SK-N-SH treated with all-trans-retinoic acid at 6 μM for 48 hours (cell line): ENCODE measurements around the gene ALX3.

Experiments used
- ATAC-seq: fragments of 200-7000 bp; cut with Tn5 transposase; 3 replicates; pipeline ENCODE4 v1.9.1; 2020; ENCODE audit warnings: mild to moderate bottlenecking, moderate library complexity
- ARNTL ChIP-seq: fragments of 450-650 bp; formaldehyde crosslinking; IDR thresholded peaks from 2 replicates; pipeline ENCODE4 v1.5.0; 2020; ENCODE audit warnings: low read depth, mild to moderate bottlenecking, moderate library complexity, borderline replicate concordance
- BACH2 ChIP-seq: fragments of 250-450 bp; sonication (Bioruptor Pico); IDR thresholded peaks from 2 replicates; pipeline ENCODE4 v1.9.0; 2021; ENCODE audit warnings: mild to moderate bottlenecking, borderline replicate concordance
- CSRNP3 ChIP-seq: fragments of 250-450 bp; sonication (Bioruptor Pico); IDR thresholded peaks from 2 replicates; pipeline ENCODE4 v1.5.1; 2021; ENCODE audit warnings: mild to moderate bottlenecking, moderate library complexity
- ESRRG ChIP-seq: fragments of 250-450 bp; sonication (Bioruptor Pico); IDR thresholded peaks from 2 replicates; pipeline ENCODE4 v1.6.1; 2021; ENCODE audit warnings: mild to moderate bottlenecking
- ISL1 ChIP-seq: fragments of 250-450 bp; sonication (Bioruptor Pico); IDR thresholded peaks from 2 replicates; pipeline ENCODE4 v2.1.2; 2022; ENCODE audit warnings: mild to moderate bottlenecking, moderate library complexity
- OSR1 ChIP-seq: fragments of 250-450 bp; sonication (Bioruptor Pico); IDR thresholded peaks from 2 replicates; pipeline ENCODE4 v1.8.0; 2022; ENCODE audit warnings: moderate library complexity, mild to moderate bottlenecking, inconsistent platforms
- POU6F1 ChIP-seq: fragments of 250-450 bp; sonication (Bioruptor Pico); IDR thresholded peaks from 2 replicates; pipeline ENCODE4 v1.8.0; 2021; ENCODE audit warnings: low read depth, mild to moderate bottlenecking, moderate library complexity, borderline replicate concordance
- RARB ChIP-seq: fragments of 250-450 bp; sonication (Bioruptor Pico); IDR thresholded peaks from 2 replicates; pipeline ENCODE4 v1.8.0; 2021; ENCODE audit warnings: mild to moderate bottlenecking, moderate library complexity
- TOX ChIP-seq: fragments of 250-450 bp; sonication (Bioruptor Pico); IDR thresholded peaks from 2 replicates; pipeline ENCODE4 v1.8.0; 2021; ENCODE audit warnings: mild to moderate bottlenecking, moderate library complexity, borderline replicate concordance
- ZC3H10 ChIP-seq: fragments of 250-450 bp; sonication (Bioruptor Pico); IDR thresholded peaks from 2 replicates; pipeline ENCODE4 v1.5.1; 2021; ENCODE audit warnings: mild to moderate bottlenecking, moderate library complexity
- ZFP3 ChIP-seq: fragments of 250-450 bp; sonication (Bioruptor Pico); IDR thresholded peaks from 2 replicates; pipeline ENCODE4 v1.5.0; 2020; ENCODE audit warnings: mild to moderate bottlenecking, moderate library complexity
- ZFP30 ChIP-seq: fragments of 450-650 bp; formaldehyde crosslinking; IDR thresholded peaks from 2 replicates; pipeline ENCODE4 v1.5.0; 2022; ENCODE audit warnings: mild to moderate bottlenecking, moderate library complexity
- ZNF70 ChIP-seq: fragments of 450-650 bp; formaldehyde crosslinking; IDR thresholded peaks from 2 replicates; pipeline ENCODE4 v1.5.0; 2020; ENCODE audit warnings: mild to moderate bottlenecking, moderate library complexity
- ZNF8 ChIP-seq: fragments of 450-650 bp; formaldehyde crosslinking; IDR thresholded peaks from 2 replicates; pipeline ENCODE4 v1.5.0; 2020; ENCODE audit warnings: mild to moderate bottlenecking, moderate library complexity
- TF ChIP-seq, protein P1 (sequence below): fragments of 250-450 bp; sonication (Bioruptor Pico); IDR thresholded peaks from 2 replicates; pipeline ENCODE4 v1.5.0; 2020; ENCODE audit warnings: mild to moderate bottlenecking, moderate library complexity
- TF ChIP-seq, protein P2 (sequence below): fragments of 250-450 bp; sonication (Bioruptor Pico); IDR thresholded peaks from 2 replicates; pipeline ENCODE4 v1.8.0; 2020; ENCODE audit warnings: mild to moderate bottlenecking, moderate library complexity, borderline replicate concordance

ALX3 gene

DNA sequence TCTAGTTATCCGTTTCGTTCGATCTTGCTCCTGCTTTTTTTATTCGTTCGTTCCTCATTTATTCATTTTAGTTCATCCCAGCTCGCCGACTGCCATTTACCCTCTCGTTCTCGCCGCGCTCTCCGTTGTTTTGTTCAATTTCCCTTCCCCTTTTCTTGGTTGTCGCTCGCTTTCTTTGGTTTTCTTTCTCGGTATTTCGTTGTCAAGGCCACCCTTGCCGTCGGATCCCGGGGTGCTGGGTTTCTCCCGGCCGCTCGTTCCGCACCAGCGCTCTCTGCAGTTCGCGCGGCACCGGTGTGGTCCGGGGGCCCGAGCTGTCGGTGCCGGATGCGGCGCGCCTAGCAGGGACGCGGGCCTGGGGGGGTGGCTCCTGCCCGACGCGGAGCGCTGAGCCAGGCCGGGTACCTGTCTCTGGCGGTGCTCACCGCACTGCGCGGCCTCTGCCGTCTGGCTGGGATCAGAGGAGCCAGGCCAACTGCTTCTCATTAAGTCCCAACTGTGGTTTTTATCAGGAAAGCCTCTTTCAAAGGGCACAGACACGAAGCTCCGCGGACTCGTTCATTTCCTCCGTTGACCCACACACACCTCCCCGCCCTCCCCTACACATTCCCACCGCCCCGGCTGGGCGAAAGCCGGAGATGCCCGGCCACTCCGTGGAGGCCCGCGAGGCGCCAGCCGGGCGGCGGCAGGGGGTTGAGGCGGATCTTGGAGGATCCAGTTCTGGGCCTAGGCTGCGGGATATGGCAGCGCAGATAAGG, 1.6 kb downstream of the ALX3 start (continued):
- no peak for TF ChIP-seq CSRNP3 (CRISPR knock-in tag)

DNA sequence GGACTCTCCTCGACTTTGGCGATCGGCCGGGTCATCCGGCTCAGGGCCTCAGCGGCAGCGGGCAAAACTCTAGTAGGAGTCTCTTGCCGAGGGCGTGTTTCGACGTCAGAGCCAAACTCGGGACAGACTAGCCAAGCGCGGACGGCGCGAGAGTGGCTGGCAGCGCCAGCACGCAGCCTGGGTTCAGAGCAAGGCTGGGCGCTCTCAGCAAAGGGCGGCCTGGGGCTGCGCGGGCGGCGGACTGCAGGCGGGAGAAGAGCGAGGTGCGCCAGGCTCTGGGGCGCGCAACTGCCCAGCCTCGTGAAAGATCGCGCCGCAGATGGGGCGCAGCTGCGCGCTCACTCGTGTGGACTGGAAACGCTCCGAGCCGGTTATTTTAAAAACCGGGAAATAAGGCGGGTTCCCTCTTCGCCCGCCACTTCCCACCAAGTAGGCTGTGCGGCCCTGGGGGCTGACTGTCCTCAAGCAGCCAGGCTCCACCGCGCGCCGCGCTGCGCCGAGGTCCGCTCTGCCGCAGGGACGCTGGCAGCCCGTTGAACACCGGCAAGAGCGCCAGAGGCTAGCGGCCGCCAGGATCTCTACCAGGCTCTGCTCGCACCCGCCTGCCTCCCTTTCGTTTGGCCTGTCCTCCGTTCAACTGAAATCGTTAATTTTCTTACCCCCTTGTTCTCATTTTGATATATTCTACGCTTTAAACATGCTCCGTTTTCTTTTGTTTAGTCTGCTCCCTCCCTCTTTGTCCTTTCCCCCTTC, 2.4 kb downstream of the ALX3 start:
- ATAC-seq, result no peak
- TF ChIP-seq, protein P1, sequence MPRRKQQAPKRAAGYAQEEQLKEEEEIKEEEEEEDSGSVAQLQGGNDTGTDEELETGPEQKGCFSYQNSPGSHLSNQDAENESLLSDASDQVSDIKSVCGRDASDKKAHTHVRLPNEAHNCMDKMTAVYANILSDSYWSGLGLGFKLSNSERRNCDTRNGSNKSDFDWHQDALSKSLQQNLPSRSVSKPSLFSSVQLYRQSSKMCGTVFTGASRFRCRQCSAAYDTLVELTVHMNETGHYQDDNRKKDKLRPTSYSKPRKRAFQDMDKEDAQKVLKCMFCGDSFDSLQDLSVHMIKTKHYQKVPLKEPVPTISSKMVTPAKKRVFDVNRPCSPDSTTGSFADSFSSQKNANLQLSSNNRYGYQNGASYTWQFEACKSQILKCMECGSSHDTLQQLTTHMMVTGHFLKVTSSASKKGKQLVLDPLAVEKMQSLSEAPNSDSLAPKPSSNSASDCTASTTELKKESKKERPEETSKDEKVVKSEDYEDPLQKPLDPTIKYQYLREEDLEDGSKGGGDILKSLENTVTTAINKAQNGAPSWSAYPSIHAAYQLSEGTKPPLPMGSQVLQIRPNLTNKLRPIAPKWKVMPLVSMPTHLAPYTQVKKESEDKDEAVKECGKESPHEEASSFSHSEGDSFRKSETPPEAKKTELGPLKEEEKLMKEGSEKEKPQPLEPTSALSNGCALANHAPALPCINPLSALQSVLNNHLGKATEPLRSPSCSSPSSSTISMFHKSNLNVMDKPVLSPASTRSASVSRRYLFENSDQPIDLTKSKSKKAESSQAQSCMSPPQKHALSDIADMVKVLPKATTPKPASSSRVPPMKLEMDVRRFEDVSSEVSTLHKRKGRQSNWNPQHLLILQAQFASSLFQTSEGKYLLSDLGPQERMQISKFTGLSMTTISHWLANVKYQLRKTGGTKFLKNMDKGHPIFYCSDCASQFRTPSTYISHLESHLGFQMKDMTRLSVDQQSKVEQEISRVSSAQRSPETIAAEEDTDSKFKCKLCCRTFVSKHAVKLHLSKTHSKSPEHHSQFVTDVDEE (CRISPR knock-in tag), result no peak
- TF ChIP-seq TOX (CRISPR knock-in tag) (no peak), ISL1 (CRISPR knock-in tag) (no peak), ZNF8 (no peak), OSR1 (CRISPR knock-in tag) (no peak), ZFP30 (no peak), ESRRG (no peak), RARB (CRISPR knock-in tag) (no peak), ZC3H10 (CRISPR knock-in tag) (no peak)
- TF ChIP-seq, protein P2, sequence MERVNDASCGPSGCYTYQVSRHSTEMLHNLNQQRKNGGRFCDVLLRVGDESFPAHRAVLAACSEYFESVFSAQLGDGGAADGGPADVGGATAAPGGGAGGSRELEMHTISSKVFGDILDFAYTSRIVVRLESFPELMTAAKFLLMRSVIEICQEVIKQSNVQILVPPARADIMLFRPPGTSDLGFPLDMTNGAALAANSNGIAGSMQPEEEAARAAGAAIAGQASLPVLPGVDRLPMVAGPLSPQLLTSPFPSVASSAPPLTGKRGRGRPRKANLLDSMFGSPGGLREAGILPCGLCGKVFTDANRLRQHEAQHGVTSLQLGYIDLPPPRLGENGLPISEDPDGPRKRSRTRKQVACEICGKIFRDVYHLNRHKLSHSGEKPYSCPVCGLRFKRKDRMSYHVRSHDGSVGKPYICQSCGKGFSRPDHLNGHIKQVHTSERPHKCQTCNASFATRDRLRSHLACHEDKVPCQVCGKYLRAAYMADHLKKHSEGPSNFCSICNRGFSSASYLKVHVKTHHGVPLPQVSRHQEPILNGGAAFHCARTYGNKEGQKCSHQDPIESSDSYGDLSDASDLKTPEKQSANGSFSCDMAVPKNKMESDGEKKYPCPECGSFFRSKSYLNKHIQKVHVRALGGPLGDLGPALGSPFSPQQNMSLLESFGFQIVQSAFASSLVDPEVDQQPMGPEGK, result no peak

- no peak for ATAC-seq
- no peak for TF ChIP-seq ZNF70 (CRISPR knock-in tag)
- no peak for TF ChIP-seq ARNTL (CRISPR knock-in tag)
- TF ChIP-seq BACH2 (CRISPR knock-in tag), result no peak
- no peak for TF ChIP-seq ZFP3 (CRISPR knock-in tag)
- no peak for TF ChIP-seq OSR1 (CRISPR knock-in tag)
- TF ChIP-seq ISL1 (CRISPR knock-in tag), result no peak
- TF ChIP-seq, protein P1 (CRISPR knock-in tag), result no peak
- TF ChIP-seq ESRRG, result no peak
- TF ChIP-seq RARB (CRISPR knock-in tag), result no peak
- no peak for TF ChIP-seq ZNF8
Observed at GRCh38 chr1:110067479-110067892, 3.0 kb downstream of the ALX3 start.

- TF ChIP-seq, protein P2, result no peak
- no peak for TF ChIP-seq OSR1 (CRISPR knock-in tag)
- TF ChIP-seq POU6F1, result no peak
- TF ChIP-seq ESRRG, result no peak
- peak; percentile 52 for ATAC-seq
Observed at GRCh38 chr1:110065841-110066240, 4.6 kb downstream of the ALX3 start.
